NB4 (cell line): ENCODE measurements around the gene RAVER2.

Source experiments
- DNase-seq: peaks from one replicate; pipeline ENCODE4 v3.0.0; 2010; ENCODE audit warnings: low read depth
- H3K4me3 ChIP-seq: one replicate; pipeline ENCODE4 v1.5.1; 2011; ENCODE audit warnings: mild to moderate bottlenecking, low read depth, low read length, moderate library complexity
- CTCF ChIP-seq: IDR thresholded peaks from one replicate; pipeline ENCODE4 v1.5.1; 2012; ENCODE audit warnings: low read depth, low read length
- MAX ChIP-seq: IDR thresholded peaks from 2 replicates; pipeline ENCODE4 v1.6.1; 2011; ENCODE audit warnings: low read depth, low read length
- MYC ChIP-seq: IDR thresholded peaks from 2 replicates; pipeline ENCODE4 v1.6.1; 2011; ENCODE audit warnings: low read depth, low read length
- POLR2A ChIP-seq: IDR thresholded peaks from 2 replicates; pipeline ENCODE4 v1.6.1; 2011; ENCODE audit warnings: mild to moderate bottlenecking; ENCODE audit not compliant: insufficient read length; ENCODE audit errors: extremely low read depth

RAVER2 gene

GRCh38 chr1:64848803-64849202 lies 103.9 kb downstream of the RAVER2 start:
- no peak for DNase-seq
- TF ChIP-seq CTCF: no peak
- TF ChIP-seq POLR2A: no peak
- TF ChIP-seq MYC: no peak
- TF ChIP-seq MAX: no peak
- H3K4me3 ChIP-seq: no peak overlapping the region

- H3K4me3 ChIP-seq: no peak overlapping the region
- DNase-seq: no peak
- TF ChIP-seq MAX (no peak), POLR2A (no peak), MYC (no peak), CTCF (no peak)
These were observed 105.1 kb downstream of the RAVER2 start for GRCh38 chr1:64849942-64850341.

- TF ChIP-seq MAX: no peak
- no peak for DNase-seq
- H3K4me3 ChIP-seq: no peak overlapping the region
These were observed 106.0 kb downstream of the RAVER2 start for GRCh38 chr1:64850846-64851245.

- peak; percentile 4 for DNase-seq
- TF ChIP-seq MYC (no peak), POLR2A (no peak), MAX (no peak), CTCF (no peak)
- H3K4me3 ChIP-seq: no peak overlapping the region
These were observed 106.8 kb downstream of the RAVER2 start for GRCh38 chr1:64851664-64852063.

- H3K4me3 ChIP-seq: no peak overlapping the region
- no peak for DNase-seq
- TF ChIP-seq CTCF (no peak), POLR2A (no peak), MAX (no peak), MYC (no peak)
These were observed 109.8 kb downstream of the RAVER2 start for GRCh38 chr1:64854674-64855073.

GRCh38 chr1:64855557-64855956 lies 110.7 kb downstream of the RAVER2 start:
- no peak for DNase-seq
- TF ChIP-seq CTCF (no peak), MYC (no peak), MAX (no peak), POLR2A (no peak)
- no peak overlapping the region for H3K4me3 ChIP-seq
